Stomach (tissue), 9 donors: Measurements from ENCODE around the gene RBFOX1. TPM values are rescaled to one million over a fixed set of nuclear protein-coding genes. Genes with fewer than 3 reads are reported as not detected.

Source experiments
- DNase-seq, 2 donors: peaks; one replicate each; pipeline versions ENCODE4 v3.0.0 to v3.0.0-alpha.2; 2013 to 2019
- H3K27ac ChIP-seq, 5 donors: fragments of 200-600 bp in 4 of 5; sonication (generic) in 4 of 5; one replicate each; pipeline ENCODE4 v1.5.1; 2013 to 2019; ENCODE audit warnings: mild to moderate bottlenecking in 1 of 5, moderate library complexity in 1 of 5
- H3K27me3 ChIP-seq, 3 donors: fragments of 200-600 bp; sonication (generic); one replicate each; pipeline ENCODE4 v1.5.1; 2017 to 2019; ENCODE audit warnings: mixed run types in 1 of 3
- H3K36me3 ChIP-seq, 4 donors: fragments of 200-600 bp; sonication (generic); 1 replicate in 3 of 4; 2 replicates in 1 of 4; pipeline ENCODE4 v1.5.1; 2016 to 2019
- H3K4me1 ChIP-seq, 4 donors: fragments of 200-600 bp; sonication (generic); one replicate each; pipeline ENCODE4 v1.5.1; 2016 to 2019
- H3K4me3 ChIP-seq, 4 donors: fragments of 200-600 bp; sonication (generic) in 3 of 4; one replicate each; pipeline ENCODE4 v1.5.1; 2016 to 2019; ENCODE audit warnings: mild to moderate bottlenecking in 1 of 4
- H3K9me3 ChIP-seq, 4 donors: fragments of 200-600 bp; sonication (generic); one replicate each; pipeline ENCODE4 v1.5.1; 2016 to 2019
- CTCF ChIP-seq, 7 experiments: fragments of 450-650 bp in 4 of 7; fragments of 200-600 bp in 3 of 7; sonication (generic) in 3 of 7; IDR thresholded peaks; one replicate each; pipeline ENCODE4 v1.5.1; 2016 to 2019; ENCODE audit warnings: antibody characterized with exemption in 7 of 7, control low read depth in 2 of 7, mild to moderate bottlenecking in 1 of 7
- EP300 ChIP-seq: sonication (generic); formaldehyde crosslinking; IDR thresholded peaks from one replicate; pipeline ENCODE4 v1.6.1; 2017; ENCODE audit warnings: antibody characterized with exemption
- POLR2A ChIP-seq, 4 donors: fragments of 450-650 bp; IDR thresholded peaks; one replicate each; pipeline ENCODE4 v1.6.1; 2016; ENCODE audit warnings: antibody characterized with exemption in 4 of 4, control low read depth in 2 of 4, mild to moderate bottlenecking in 1 of 4, moderate library complexity in 1 of 4
- POLR2AphosphoS5 ChIP-seq, 3 donors: sonication (generic); formaldehyde crosslinking; IDR thresholded peaks; one replicate each; pipeline ENCODE4 v1.6.1; 2016; ENCODE audit warnings: antibody characterized with exemption in 3 of 3
- WGBS, 5 donors: extraction: QIAGEN DNeasy Blood & Tissue Kit in 3 of 5; methylation state at CpG; one replicate each; pipeline versions ENCODE4 v1.1.5 to v1.1.7; 2013 to 2018; 5-methylcytosine and 5-hydroxymethylcytosine counted together
- intact Hi-C: fragments of 100-400 bp; cut with DNase I; formaldehyde crosslinking; loops from one replicate; pipeline ENCODE4 v1.15.1; 2023; ENCODE audit warnings: low total_unique reads
- polyA plus RNA-seq, 3 donors: library from polyadenylated mRNA; stranded (reverse); fragments of 200-250 nt; gene quantifications; one replicate each; pipeline ENCODE4 v1.2.3, GENCODE V29; 2013
- total RNA-seq, 5 donors: library from RNA; depleted of rRNA; stranded (reverse); fragments of >200 nt; gene quantifications; one replicate each; pipeline versions ENCODE4 v1.1.0 to v1.2.3, GENCODE V29; 2014 to 2016
- donor health status: healthy with polysubstance abuse.
- donor health status: Bipolar disorder and iron deficiency.
- donor health status: healthy.

RBFOX1 gene
- total and polyA plus RNA-seq, 8 donors, result 0.03 to 20.9 (median 0.35) TPM; not detected in 4

GRCh38 chr16:7438601-7439000 is 106.0 kb downstream of the RBFOX1 start:
- no peaks in the 10 kb centered on the region for H3K9me3 ChIP-seq
- peaks cover 0 to 5% (median 0%) of the 10 kb centered on the region in 3 donors for H3K27me3 ChIP-seq
- H3K4me1 ChIP-seq, result no peaks in the 10 kb centered on the region
- intact Hi-C loops, result no loop called here
- WGBS, 5 donors, result 84 to 89% (median 87%) methylated on average over 5 of the region's 5 CpGs
- no peak for TF ChIP-seq CTCF (IDR thresholded peaks at IDR 0.05)
- no peak for TF ChIP-seq POLR2A (IDR thresholded peaks at IDR 0.05)
- TF ChIP-seq POLR2AphosphoS5 (IDR thresholded peaks at IDR 0.05), result no peak
- TF ChIP-seq EP300, result no peak
- no peak for DNase-seq
- no peak overlapping the region for H3K4me3 ChIP-seq
- H3K27ac ChIP-seq, result no peak overlapping the region
- H3K36me3 ChIP-seq, result no peaks in the 10 kb centered on the region

DNA sequence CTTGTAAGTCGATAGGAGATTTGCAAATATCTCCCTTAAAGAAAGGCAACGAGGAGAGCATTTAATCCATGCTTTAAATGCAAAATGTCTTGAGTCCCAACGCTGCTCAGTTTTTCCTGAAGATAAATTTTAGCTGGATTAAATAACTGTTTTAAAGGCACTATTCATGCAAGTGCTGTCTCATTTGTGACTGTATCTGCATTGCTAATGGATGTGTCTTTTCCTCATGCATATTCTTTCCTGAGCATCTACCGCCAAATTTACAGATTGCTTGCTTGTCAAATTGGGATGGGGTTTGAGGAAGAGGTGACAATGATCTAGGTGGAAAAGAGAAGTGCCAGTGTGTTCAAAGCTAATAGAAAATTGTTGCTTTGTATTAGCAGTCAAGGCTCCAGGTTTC is 106.9 kb downstream of the RBFOX1 start:
- H3K4me1 ChIP-seq, result no peaks in the 10 kb centered on the region
- WGBS, 5 donors, result 63 to 75% (median 66%) methylated on average over 4 of the region's 4 CpGs

DNA sequence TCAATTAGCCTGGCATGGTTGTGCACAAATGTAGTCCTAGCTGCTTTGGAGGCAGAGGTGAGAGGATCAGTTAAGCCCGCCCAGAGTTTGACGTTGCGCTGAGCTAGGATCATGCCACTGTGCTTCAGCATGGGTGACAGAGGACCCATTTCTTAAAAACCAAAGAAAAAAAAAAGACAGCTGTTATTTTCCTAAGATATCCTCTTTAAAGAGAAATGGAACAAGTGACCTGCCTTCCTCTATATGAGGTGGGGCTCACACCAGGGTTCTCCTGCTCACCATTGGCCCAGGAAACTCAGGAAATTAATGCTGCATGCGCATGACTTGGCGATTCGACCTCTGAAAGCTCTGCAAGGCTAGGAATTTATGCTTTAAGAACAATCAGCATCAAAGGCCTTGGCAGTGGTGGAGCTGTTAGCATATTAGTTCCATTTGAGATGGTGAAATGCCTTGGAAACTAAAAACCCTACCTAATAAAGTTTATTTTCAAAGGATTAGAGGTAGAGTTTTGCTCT is 108.3 kb downstream of the RBFOX1 start:
- no peak overlapping the region for H3K4me3 ChIP-seq
- 69 to 79% (median 76%) methylated on average over 6 of the region's 6 CpGs for WGBS, 5 donors
- TF ChIP-seq POLR2A (IDR thresholded peaks at IDR 0.05), result no peak
- no peak for TF ChIP-seq POLR2AphosphoS5 (IDR thresholded peaks at IDR 0.05)
- TF ChIP-seq EP300, result no peak
- no peak for TF ChIP-seq CTCF (IDR thresholded peaks at IDR 0.05)
- no peaks in the 10 kb centered on the region for H3K9me3 ChIP-seq
- H3K27me3 ChIP-seq, result peaks cover 0 to 5% (median 0%) of the 10 kb centered on the region in 3 donors
- no peaks in the 10 kb centered on the region for H3K4me1 ChIP-seq
- intact Hi-C loops, result no loop called here
- no peak for DNase-seq
- H3K36me3 ChIP-seq, result no peaks in the 10 kb centered on the region
- no peak overlapping the region for H3K27ac ChIP-seq

More for the DNA sequence above, 106.9 kb downstream of the RBFOX1 start:
- H3K36me3 ChIP-seq, result no peaks in the 10 kb centered on the region
- DNase-seq, result no peak
- no peak for TF ChIP-seq EP300
- no peak for TF ChIP-seq CTCF (IDR thresholded peaks at IDR 0.05)
- no peak for TF ChIP-seq POLR2A (IDR thresholded peaks at IDR 0.05)
- no peak for TF ChIP-seq POLR2AphosphoS5 (IDR thresholded peaks at IDR 0.05)
- no peak overlapping the region for H3K27ac ChIP-seq
- H3K9me3 ChIP-seq, result no peaks in the 10 kb centered on the region
- H3K27me3 ChIP-seq, result peaks cover 0 to 5% (median 0%) of the 10 kb centered on the region in 3 donors
- intact Hi-C loops, result no loop called here
- H3K4me3 ChIP-seq, result no peak overlapping the region

DNA sequence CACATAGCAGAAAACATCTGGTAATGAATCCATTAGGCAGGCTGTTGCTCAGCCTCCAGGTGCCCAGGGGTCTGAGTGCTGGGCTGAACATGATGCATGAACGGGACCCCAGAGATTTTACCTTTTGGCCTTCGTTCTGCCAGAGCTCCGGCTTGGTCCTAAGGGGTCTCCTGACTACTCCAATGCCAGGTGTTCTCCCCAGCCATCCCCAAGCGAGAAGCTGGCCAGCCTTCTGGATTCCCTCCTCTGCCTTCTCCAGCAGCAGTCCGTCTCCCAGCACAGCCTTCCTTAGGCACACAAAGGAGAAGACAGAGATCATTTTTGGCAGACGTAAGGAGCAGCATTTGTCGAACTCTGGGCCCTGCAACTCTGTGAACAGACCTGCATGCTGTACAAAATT is 109.4 kb downstream of the RBFOX1 start:
- TF ChIP-seq EP300, result no peak
- no peak for TF ChIP-seq POLR2AphosphoS5 (IDR thresholded peaks at IDR 0.05)
- no peak for TF ChIP-seq POLR2A (IDR thresholded peaks at IDR 0.05)
- TF ChIP-seq CTCF (IDR thresholded peaks at IDR 0.05), result no peak
- 68 to 90% (median 82%) methylated on average over 7 of the region's 7 CpGs for WGBS, 5 donors
- H3K4me1 ChIP-seq, result no peaks in the 10 kb centered on the region
- intact Hi-C loops, result no loop called here
- H3K27me3 ChIP-seq, result peaks cover 0 to 5% (median 0%) of the 10 kb centered on the region in 3 donors
- no peak for DNase-seq
- H3K4me3 ChIP-seq, result no peak overlapping the region
- no peak overlapping the region for H3K27ac ChIP-seq
- no peaks in the 10 kb centered on the region for H3K9me3 ChIP-seq
- H3K36me3 ChIP-seq, result no peaks in the 10 kb centered on the region
